ENCODE measurements around the gene ATP6V1F. TPM values are rescaled to one million over a fixed set of nuclear protein-coding genes. Genes with fewer than 3 reads are reported as not detected.
"Not testable (repeated sequence)": the region's sequence is repeated elsewhere in the genome, so short reads cannot be mapped to it uniquely, and the experiment has no call there.

Gene ATP6V1F
- total RNA-seq, 1 donor from 2014 or later, result 119 TPM

DNA sequence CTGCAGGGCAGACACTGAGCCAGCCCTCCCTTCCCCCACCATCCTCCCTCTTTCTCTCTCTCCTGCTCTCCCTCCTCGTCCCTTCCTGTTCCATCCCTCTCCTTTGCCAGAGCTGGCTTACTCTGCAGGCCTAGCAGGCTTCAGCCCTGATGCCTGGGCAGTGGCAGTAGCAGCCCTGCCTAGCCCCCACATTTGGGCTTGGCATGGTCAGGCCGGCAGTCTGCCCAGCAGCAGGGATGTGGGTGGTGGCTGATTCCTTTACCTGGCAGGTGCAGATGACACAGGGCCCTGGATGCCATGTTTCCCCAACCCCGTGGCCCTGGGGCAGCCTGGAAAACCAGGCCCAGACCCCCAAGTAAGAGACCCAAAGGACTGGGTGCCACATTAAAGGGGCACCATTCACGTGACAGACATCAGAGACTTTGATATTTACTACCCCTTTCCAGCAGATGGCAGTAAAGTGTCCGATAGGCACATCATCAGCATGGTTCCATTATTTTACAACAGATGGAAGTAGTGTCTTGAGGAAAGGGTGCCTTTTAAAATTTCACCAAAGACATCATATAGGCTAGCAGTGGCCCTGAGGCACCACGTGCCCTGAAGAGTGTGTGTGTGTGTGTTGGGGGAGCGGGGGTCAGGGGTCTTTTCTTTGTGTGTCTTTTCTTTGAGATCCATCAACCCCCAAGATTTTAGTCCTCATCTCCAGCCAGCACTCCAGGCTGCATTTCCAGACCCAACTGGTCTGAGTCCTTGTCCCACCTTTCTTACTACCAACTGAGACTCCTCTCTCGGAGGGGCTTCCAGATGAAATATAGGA, 41.9 kb downstream of the ATP6V1F start:
- intact Hi-C loops (cut with DNase I), result loop anchor here (2.0 kb wide), 1 partner anchor 186 kb away; no protein-coding TSS in a partner anchor
- DNase-seq, result peak; percentile 30
- peak; percentile 66 for ATAC-seq (ENCODE audit: poor library complexity)

DNA sequence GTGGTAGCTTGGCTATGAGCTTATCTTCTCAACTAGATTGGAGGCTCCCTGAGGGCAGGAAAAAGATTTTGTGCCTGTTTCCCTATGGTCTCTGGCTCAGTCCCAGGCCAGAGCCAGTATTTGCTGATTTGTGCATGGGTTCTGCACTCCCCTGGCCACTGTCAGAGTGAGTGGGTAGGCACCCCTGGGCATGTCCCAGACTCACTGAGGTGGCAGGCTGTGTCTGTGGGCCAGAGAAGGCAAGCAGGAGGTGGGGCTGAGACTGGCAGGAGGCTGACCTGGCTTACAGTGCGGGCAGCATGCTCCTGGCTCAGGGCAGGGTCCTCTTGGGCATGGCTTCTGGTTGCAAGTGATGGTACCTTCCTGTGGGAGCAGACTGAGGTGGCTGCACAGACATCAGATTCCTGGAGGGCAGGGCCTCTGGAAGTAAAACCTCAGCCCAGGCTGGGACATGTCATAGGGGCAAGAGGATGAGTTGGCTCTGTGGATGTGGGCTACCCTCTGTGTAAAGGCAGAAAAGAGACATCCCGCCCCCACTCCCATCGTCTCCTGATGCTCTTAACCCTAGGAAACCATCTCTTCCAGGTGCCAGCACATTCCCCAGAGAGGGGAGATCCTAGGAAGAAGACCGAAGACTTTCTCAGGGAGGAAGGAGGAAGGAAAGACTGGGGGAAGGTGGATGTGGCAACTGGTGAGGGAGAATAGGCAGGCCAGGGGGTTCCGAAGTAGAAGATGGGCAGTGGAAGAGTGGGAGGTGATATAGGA, 43.5 kb downstream of the ATP6V1F start:
- ATAC-seq (ENCODE audit: poor library complexity) (no peak), DNase-seq (no peak)
- intact Hi-C loops (cut with DNase I), result no loop called here

DNA sequence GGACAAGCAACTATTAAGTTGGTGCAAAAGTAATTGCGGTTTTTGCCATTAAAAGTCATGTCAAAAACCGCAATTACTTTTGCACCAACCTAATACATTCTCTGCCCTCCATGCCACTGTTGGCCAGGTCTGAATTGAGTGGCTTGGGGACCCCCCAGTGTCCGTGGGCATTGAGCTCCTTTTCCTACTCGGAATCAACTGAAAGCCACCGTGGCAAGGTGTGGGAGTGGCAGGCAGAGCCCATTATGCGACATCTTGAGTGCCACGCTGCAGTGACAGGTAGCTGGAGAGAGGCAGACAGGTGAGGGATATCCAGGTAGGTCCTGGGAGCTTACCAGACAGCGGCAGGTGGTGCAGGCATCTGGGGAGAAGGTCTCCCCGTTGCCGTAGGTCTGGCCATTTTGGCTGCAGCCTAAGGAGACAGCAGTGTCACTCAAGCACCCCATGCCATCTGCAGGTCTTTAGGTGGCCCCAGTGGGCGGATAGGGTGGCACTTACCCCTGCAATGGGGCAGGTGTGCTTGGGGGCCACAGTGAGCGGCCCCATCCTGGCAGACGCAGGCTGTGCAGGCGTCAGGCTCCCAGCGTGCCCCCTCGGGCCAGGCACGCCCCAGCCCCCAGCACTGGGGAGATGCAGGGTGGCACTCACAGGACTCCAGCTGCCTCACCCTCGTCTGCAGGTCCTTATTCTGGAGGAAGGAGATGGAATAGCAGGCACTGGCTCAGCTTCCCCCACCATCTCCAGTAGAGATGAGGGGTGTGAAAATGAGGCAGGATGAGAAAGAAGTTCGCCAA, 44.3 kb downstream of the ATP6V1F start:
- intact Hi-C loops (cut with DNase I), result no loop called here
- no peak for ATAC-seq (ENCODE audit: poor library complexity)
- peak; percentile 6 for DNase-seq

DNA sequence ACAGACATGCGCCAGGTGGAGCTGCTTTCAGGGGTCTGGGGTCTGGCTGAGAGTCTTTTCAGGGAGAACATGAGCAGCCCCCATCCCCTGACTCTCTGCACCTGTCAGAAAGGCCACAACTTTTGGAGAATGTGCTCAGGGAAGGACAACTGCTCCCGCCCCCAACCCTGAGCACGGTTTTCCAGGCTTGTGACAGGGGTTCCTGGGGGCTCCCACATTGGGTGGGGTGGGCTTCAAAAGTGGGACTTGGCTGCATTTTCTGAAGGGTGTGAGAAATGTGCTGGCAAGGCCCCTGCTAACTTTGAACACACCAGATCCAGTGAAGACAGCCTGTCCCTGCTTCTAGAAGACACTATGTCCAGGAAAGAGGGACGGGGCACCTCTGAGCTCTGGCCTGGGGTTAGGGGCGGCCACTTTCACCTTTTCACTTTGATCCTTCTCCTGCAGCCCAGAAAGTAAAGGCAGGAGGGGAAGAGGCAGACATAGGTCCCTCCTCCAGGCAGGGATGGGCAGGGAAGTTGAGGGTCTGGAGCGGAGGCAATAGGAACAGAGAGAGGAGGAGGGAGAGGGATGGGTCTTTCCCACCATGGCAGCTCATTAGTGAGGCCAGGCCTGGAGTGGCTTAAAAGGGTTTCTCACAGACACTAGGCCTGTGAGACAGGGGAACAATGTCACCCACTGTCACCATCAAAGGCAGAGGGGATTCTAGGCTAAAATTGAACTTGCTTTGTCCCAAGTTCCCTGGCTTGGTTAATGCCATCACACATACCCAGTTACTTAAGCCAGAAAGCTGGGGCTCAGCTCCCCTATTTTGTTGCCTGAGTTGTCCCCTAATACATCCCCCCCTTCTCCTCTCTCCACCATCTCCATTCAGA, 46.3 kb downstream of the ATP6V1F start:
- intact Hi-C loops (cut with DNase I), result no loop called here
- DNase-seq (peak; percentile 24), ATAC-seq (ENCODE audit: poor library complexity) (no peak)

DNA sequence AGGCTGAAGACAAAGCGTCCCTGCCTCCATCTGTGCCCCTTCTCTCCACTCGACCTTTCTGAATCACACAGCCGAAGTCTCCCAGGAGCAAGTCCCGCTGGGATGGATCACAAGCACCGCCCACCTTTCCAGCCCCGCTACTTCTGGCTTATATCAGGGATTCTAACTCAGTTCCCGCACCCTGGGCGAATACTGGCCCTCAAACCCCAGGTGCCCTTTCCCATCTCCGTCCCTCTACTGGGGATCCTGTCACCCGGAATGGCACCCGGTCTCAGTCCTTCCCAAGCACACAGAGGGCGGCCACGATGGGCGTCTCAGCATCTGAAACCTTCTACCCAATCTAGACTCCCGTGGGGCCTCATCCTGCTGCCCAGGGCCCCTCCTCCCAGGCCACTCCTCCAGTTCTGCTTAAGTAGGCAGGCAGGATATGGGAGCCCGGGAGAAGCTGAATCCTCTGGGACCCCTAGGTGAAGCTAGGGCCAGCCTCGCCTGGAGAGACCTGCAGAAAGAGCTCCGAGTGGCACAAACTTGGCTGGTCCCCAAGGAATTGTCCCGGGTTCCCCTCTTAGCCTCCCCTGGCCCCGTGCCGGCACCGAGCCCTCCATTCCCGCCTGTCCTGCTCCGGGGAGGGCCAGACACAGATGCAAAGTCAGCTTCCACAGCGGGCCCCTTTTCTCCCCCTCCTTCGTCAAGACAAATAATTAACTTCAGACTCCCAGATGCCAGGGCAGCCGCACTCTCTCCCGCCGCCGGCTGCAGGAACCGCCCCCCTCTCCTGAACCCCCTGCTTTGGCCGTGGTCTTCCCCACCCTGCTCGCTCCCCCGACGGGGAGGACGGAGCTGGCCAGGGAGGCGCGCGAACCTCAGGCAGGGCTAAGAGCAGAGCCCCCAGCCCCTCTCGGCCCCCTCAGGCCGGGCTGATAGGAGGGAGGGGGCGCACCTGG, 47.2 kb downstream of the ATP6V1F start:
- DNase-seq (peak; percentile 45), ATAC-seq (ENCODE audit: poor library complexity) (no peak)
- intact Hi-C loops (cut with DNase I), result no loop called here

DNA sequence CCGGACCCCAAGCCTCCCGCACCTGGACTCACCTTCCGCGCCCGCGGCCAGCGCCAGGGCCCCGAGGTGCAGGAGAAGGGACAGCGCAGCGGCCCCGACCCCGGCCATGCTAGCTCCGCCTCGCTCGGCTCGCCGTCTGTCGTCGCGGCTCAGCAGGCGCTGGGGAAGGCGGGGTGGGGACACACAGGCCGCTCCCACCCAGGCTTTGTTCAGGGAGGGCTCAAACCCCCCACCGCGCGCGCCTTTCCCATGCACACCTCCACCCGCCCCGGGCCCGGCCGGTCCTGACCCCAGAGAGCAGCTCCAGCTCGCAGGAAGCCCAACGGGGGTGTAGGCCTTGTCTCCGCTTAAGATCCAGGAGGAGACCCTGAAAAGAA, 47.9 kb downstream of the ATP6V1F start, which contains the start of gene KCP:
KCP (minus strand) TSS at position 141 of the 377 bp plus-strand sequence; CDS start at position 108, 33 bp downstream.
- intact Hi-C loops (cut with DNase I), result no loop called here
- ATAC-seq (ENCODE audit: poor library complexity) (no peak), DNase-seq (peak; percentile 43)

DNA sequence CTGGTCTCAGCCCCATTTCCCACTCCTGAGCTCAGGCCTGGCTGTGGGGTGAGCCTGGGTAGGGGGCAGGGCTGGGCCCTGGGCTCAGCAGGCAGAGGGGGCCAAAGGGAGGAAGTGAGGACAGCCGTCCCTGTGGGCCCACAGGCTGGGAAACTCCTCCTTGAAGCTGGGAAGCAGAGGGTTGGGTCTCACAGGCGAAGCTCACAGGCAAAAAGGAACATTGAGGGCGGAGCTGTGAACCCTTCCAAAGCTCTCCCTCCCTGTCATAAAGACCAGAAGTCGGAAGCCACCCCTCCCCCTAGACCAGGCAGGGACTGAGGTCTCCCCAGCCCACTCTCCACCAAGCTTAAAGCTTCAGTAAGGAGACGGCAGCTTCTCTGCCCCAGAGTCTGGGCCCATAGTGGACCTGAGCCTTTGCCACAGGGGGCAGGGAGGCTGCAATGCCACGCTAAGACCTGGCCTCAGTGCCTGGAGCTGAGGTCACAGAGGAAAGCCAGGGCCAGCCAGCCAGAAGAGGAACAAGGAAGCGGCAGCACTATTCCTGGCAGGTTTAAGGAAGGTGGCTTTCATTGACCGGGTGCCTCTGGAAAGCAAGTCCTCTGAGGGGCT, 48.9 kb downstream of the ATP6V1F start:
- peak; percentile 51 for ATAC-seq (ENCODE audit: poor library complexity)
- peak; percentile 59 for DNase-seq
- intact Hi-C loops (cut with DNase I), result no loop called here

DNA sequence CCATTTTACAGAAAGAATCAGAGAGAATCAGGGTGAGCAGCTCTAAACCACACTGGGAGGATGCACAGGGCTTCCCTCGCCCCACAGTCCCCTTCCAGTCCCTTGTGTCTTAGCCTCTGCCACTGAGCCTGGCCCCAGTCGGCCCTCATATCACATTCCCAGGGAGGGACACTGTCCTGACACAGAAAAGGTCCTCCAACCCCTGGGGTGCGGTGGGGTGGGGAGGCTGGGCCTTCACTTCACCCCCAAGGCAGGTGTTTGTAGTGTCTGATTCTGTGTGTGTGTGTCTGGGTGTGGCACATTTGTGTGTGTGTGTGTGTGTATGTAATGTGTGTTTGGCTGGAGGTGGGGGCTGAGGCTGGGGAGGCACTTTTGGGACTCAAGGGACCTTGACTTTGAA, 49.6 kb downstream of the ATP6V1F start:
- DNase-seq (peak; percentile 23), ATAC-seq (ENCODE audit: poor library complexity) (no peak)
- intact Hi-C loops (cut with DNase I), result no loop called here

DNA sequence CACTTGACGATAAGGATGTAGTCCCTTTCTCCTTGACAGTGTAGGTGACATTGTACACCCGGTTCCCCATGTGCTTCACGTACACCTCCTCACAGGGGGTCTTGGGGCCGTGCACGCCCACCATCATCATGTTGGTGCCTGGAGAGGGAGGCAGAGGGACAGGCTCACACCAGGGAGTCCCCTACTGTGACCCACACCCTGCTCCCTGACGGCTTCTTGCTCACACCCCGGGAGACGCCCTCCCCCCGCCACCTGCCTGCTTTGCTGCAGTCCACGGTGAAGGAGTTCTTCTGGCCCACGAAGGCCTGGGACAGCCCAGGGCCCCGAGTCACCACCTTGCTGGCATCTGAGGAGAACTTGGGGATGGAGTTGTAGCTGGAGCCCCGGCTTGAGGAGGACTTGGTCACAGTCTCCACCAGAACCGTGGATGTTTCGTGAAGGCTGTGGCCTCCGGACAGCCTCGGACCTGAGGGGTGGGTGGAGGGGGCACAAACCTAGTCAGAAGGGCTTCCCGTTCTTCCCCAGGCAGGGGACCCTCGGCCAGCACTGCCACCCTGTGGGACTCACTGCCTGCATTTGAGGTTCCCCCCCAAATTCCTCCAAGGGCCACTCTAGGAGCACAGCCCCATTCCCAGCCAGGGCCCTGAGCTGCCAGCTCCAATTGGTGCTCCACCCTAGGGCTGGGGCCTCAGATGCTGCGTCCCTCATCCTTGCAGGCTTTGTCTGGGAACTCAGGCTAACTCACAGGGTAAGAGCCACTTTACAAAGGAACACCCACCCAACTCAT, 50.2 kb downstream of the ATP6V1F start:
- intact Hi-C loops (cut with DNase I), result not testable (repeated sequence)

DNA sequence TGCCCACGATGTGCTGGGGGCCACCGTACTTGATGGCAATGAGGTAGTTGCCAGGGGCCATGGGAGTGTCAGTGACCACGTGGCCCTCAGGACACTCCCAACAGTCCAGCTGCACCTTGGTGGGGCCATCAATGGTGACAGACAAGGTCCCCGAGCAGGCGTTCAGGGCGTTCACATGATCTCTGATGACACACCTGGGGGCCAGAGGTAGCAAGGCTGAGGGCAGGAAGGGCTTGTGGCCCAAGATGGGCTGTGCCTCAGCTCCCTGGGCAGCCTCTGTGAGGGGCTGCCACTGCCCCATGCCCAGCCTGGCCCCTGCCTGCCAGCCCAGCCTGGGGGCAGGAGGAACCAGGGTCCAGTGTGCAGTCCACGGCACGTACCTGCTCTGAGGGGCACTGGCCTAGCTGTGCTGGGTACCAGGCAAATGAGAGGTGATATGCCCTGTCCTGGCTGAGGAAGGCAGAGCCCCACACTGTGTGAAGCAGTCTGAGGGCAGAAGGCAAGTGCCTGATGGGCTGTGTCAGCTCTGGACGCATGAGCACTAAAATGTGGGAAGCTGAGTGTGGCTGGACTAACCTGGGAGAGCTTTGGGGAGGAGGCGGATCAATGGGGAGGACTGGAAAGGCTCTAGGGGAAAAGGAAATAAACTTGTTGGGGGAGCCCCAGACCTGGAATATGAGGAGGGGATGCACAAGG, 51.4 kb downstream of the ATP6V1F start:
- intact Hi-C loops (cut with DNase I), result no loop called here
- DNase-seq, result peak; percentile 19
- no peak for ATAC-seq (ENCODE audit: poor library complexity)

More for the DNA sequence above, 50.2 kb downstream of the ATP6V1F start:
- DNase-seq; ATAC-seq (ENCODE audit: poor library complexity): not testable (repeated sequence)

DNA sequence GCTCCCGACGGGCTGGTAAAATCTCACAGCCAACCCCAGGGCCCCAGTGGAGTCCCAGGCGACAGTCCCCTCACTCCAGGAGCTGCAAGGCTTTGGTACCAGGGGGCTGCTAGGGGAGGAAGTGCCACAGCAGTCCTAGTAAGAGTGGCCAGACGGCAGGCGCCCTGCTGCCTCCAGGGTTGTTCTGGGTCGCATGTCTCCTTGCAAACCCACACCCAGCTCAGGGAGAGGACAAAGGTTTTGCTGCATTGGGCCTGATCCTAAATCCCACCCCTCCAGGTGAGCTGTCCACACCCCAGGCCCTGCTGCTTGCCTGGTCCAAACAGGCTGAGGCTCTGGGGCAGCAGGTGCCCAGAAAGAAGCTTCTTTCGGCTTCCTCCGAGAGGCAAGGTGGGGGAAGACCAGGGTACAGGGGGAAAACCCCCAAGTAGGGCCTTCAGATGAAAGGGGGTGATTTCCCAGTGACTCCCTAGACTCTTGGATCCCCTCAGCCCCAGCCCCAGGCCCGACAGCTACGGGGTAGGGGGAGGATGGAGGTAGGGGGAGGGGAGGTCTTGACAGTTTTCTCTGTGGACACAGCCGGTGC, 52.0 kb downstream of the ATP6V1F start:
- intact Hi-C loops (cut with DNase I), result no loop called here
- ATAC-seq (ENCODE audit: poor library complexity) (no peak), DNase-seq (peak; percentile 34)

DNA sequence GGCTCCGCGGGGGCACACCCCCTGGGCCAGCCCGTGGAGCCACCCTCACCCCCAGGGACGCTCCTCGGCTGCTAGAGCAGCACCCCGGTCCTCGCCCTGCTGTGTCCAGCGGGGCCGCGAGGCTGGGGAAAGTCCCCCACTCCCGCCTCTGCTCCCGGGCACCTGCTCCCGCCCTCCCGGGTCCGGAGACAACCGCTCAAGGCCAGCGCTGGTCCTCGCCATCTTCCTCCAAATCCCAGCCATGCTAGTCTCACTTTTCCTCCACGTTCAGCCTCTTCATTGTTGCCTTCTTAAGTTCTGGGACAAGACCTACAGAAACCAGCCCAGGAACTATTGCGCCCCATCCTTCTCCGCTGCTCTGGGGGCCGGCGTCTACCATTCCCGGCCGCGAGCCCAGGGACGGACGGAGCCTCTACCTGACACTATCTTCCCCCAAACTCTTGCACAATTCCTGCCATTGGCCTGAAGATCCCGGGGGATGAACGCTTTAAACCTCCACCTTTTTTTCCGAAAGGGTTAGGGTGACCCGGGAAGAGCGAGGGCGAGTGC, 52.7 kb downstream of the ATP6V1F start:
- intact Hi-C loops (cut with DNase I), result no loop called here
- ATAC-seq (ENCODE audit: poor library complexity) (no peak), DNase-seq (no peak)

Data from Right ventricle myocardium superior (tissue), 1 donor.